ENCODE measurements around the gene GCNT2. TPM values are rescaled to one million over a fixed set of nuclear protein-coding genes. Genes with fewer than 3 reads are reported as not detected.

Gene GCNT2
- total RNA-seq, 1 donor from 2014 or later = 71.1 TPM

DNA sequence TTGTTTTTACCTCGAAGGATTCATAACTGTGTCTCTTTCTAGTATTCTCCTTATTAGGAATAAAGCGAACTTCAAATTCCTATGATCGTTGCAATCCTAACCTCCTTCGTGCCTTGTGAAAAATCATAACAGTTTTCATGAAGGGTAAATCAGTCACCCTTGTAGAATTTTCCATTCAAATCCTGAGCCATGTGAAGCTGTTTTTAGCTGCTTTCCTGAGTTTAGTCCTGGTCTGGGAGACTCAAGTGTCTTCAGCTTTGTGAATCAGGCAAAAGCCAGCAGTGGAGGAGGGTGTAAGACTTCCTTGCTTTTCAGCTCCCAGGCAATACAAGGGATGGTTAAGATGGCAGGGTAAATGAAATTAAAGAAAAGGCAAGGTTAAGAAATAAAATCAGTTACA is 24.3 kb downstream of the GCNT2 start:
- H3K27me3 Mint-ChIP-seq (ENCODE audit: unreplicated experiment) = no peaks in the 10 kb centered on the region
- H3K9me3 Mint-ChIP-seq (ENCODE audit: unreplicated experiment) = no peaks in the 10 kb centered on the region
- no peaks in the 10 kb centered on the region for H3K36me3 Mint-ChIP-seq (ENCODE audit: low read depth, unreplicated experiment)
- DNase-seq (ENCODE audit: low spot score) = no peak
- no peak overlapping the region for H3K27ac Mint-ChIP-seq (ENCODE audit: unreplicated experiment)
- TF ChIP-seq, protein P1, sequence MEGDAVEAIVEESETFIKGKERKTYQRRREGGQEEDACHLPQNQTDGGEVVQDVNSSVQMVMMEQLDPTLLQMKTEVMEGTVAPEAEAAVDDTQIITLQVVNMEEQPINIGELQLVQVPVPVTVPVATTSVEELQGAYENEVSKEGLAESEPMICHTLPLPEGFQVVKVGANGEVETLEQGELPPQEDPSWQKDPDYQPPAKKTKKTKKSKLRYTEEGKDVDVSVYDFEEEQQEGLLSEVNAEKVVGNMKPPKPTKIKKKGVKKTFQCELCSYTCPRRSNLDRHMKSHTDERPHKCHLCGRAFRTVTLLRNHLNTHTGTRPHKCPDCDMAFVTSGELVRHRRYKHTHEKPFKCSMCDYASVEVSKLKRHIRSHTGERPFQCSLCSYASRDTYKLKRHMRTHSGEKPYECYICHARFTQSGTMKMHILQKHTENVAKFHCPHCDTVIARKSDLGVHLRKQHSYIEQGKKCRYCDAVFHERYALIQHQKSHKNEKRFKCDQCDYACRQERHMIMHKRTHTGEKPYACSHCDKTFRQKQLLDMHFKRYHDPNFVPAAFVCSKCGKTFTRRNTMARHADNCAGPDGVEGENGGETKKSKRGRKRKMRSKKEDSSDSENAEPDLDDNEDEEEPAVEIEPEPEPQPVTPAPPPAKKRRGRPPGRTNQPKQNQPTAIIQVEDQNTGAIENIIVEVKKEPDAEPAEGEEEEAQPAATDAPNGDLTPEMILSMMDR (IDR thresholded peaks at IDR 0.05; ENCODE audit: unreplicated experiment) = no peak
- peaks cover 7% of the 10 kb centered on the region for H3K4me1 Mint-ChIP-seq (ENCODE audit: unreplicated experiment)
- H3K4me3 Mint-ChIP-seq (ENCODE audit: unreplicated experiment) = no peak overlapping the region

DNA sequence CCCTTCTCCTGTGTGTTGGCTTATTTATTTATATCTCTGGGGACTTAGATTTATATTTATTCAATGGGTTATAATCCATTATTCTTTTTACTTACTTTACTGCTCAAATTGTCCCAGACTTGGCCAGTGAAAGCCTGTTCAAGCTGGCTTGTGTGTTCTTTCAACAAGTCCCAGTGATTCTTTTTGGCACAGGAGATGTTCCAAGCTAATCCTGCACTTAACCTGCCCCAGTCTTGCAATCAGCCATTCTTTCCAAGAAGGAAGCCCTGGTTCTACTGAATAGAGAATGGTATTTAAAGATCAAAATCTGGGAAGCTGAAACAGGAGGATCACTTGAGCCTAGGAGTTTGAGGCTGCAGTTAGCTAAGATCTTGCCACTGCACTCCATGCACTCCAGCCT is 26.7 kb downstream of the GCNT2 start:
- no peaks in the 10 kb centered on the region for H3K36me3 Mint-ChIP-seq (ENCODE audit: low read depth, unreplicated experiment)
- H3K4me1 Mint-ChIP-seq (ENCODE audit: unreplicated experiment) = peaks cover 7% of the 10 kb centered on the region
- no peaks in the 10 kb centered on the region for H3K27me3 Mint-ChIP-seq (ENCODE audit: unreplicated experiment)
- H3K27ac Mint-ChIP-seq (ENCODE audit: unreplicated experiment) = no peak overlapping the region
- no peak for DNase-seq (ENCODE audit: low spot score)
- H3K9me3 Mint-ChIP-seq (ENCODE audit: unreplicated experiment) = no peaks in the 10 kb centered on the region
- H3K4me3 Mint-ChIP-seq (ENCODE audit: unreplicated experiment) = no peak overlapping the region
- TF ChIP-seq, protein P1 (IDR thresholded peaks at IDR 0.05; ENCODE audit: unreplicated experiment) = no peak

DNA sequence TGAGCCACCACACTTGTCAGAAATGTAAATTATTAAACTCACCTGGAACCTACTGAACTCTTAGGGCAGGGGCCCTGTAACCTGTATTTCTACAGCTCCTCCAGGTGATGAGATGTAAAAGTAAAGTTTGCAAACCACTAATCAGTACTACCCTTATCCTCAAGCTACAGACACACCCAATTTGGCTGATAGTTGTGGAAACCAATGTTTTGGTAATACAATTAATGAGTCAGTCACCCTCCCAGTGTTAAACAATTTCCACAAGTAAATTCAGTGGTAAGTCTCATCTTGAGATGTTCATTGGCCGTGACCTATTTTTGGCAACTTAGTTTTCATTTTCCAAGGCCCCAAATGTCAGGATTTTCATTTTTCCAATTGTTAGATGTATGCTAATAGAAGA is 29.6 kb downstream of the GCNT2 start:
- Mint-ChIP-seq H3K4me3 (ENCODE audit: unreplicated experiment) (no peak overlapping the region), H3K4me1 (ENCODE audit: unreplicated experiment) (peaks cover 12% of the 10 kb centered on the region), H3K9me3 (ENCODE audit: unreplicated experiment) (no peaks in the 10 kb centered on the region), H3K36me3 (ENCODE audit: low read depth, unreplicated experiment) (no peaks in the 10 kb centered on the region), H3K27ac (ENCODE audit: unreplicated experiment) (no peak overlapping the region), H3K27me3 (ENCODE audit: unreplicated experiment) (peaks cover 6% of the 10 kb centered on the region)
- no peak for DNase-seq (ENCODE audit: low spot score)
- TF ChIP-seq, protein P1 (IDR thresholded peaks at IDR 0.05; ENCODE audit: unreplicated experiment) = no peak

DNA sequence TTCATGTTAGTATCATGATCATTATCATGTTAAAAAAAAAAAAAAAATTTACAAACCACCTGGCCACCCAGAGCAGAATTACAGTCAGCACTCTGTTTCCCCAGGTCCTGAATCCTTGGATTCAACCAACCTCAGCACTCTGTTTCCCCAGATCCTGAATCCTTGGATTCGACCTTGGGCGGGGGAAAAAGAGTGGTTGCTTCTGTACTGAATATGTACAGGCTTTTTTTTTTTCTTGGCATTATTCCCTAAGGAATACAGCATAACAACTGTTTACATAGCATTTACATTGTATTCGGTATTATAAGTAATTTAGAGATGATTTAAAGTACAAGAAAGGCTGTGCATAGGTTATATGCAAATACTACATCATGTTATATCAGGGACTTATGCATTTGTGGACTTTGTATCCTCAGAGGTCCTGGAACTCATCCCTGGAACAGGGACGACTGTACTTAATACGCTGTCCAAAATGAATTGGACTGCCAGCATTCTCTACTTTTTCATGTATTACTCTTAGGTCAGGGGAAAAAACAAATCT is 31.2 kb downstream of the GCNT2 start:
- H3K4me1 Mint-ChIP-seq (ENCODE audit: unreplicated experiment) = peaks cover 25% of the 10 kb centered on the region
- H3K27ac Mint-ChIP-seq (ENCODE audit: unreplicated experiment) = no peak overlapping the region
- H3K36me3 Mint-ChIP-seq (ENCODE audit: low read depth, unreplicated experiment) = no peaks in the 10 kb centered on the region
- H3K4me3 Mint-ChIP-seq (ENCODE audit: unreplicated experiment) = no peak overlapping the region
- H3K9me3 Mint-ChIP-seq (ENCODE audit: unreplicated experiment) = no peaks in the 10 kb centered on the region
- TF ChIP-seq, protein P1 (IDR thresholded peaks at IDR 0.05; ENCODE audit: unreplicated experiment) = no peak
- H3K27me3 Mint-ChIP-seq (ENCODE audit: unreplicated experiment) = peaks cover 11% of the 10 kb centered on the region
- DNase-seq (ENCODE audit: low spot score) = no peak

DNA sequence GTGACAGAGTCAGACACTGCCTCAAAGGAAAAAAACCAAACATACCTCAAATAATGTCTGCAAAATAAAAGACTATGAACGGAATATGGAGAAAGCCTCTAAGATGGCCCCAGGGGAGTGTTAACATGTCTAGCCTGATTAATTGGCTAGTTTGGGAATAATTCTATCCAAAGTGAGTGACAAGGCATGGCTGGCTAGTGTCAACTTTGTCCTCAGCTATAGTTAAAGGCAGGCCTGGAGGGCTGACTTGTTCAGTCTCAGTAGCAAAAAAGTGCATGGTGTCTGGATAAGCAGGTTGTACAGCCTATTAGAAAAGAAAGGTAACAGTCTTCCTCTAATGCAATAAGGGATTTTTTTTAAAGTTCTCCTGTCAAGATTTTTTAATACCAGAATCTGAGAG is 32.7 kb downstream of the GCNT2 start:
- Mint-ChIP-seq H3K36me3 (ENCODE audit: low read depth, unreplicated experiment) (peaks cover 5% of the 10 kb centered on the region), H3K27ac (ENCODE audit: unreplicated experiment) (no peak overlapping the region)
- TF ChIP-seq, protein P1 (IDR thresholded peaks at IDR 0.05; ENCODE audit: unreplicated experiment) = no peak

More for the DNA sequence above, 32.7 kb downstream of the GCNT2 start:
- no peak for DNase-seq (ENCODE audit: low spot score)
- Mint-ChIP-seq H3K4me1 (ENCODE audit: unreplicated experiment) (peaks cover 33% of the 10 kb centered on the region), H3K27me3 (ENCODE audit: unreplicated experiment) (peaks cover 13% of the 10 kb centered on the region), H3K9me3 (ENCODE audit: unreplicated experiment) (no peaks in the 10 kb centered on the region), H3K4me3 (ENCODE audit: unreplicated experiment) (no peak overlapping the region)

Measured in endothelial cell (in vitro differentiated cells).